Tongue (tissue), 2 donors: ENCODE results near the gene RNF157. TPM values are rescaled to one million over a fixed set of nuclear protein-coding genes. Genes with fewer than 3 reads are reported as not detected.

Experiments
- DNase-seq: peaks from one replicate; pipeline ENCODE4 v3.0.0-alpha.2; 2015
- total RNA-seq: library from RNA; depleted of rRNA; stranded (reverse); fragments of >200 nt; gene quantifications from one replicate; pipeline ENCODE4 v1.2.3, GENCODE V29; 2014

Gene RNF157
- total RNA-seq, 1 donor from 2014 or later, result 6.7 TPM

DNA sequence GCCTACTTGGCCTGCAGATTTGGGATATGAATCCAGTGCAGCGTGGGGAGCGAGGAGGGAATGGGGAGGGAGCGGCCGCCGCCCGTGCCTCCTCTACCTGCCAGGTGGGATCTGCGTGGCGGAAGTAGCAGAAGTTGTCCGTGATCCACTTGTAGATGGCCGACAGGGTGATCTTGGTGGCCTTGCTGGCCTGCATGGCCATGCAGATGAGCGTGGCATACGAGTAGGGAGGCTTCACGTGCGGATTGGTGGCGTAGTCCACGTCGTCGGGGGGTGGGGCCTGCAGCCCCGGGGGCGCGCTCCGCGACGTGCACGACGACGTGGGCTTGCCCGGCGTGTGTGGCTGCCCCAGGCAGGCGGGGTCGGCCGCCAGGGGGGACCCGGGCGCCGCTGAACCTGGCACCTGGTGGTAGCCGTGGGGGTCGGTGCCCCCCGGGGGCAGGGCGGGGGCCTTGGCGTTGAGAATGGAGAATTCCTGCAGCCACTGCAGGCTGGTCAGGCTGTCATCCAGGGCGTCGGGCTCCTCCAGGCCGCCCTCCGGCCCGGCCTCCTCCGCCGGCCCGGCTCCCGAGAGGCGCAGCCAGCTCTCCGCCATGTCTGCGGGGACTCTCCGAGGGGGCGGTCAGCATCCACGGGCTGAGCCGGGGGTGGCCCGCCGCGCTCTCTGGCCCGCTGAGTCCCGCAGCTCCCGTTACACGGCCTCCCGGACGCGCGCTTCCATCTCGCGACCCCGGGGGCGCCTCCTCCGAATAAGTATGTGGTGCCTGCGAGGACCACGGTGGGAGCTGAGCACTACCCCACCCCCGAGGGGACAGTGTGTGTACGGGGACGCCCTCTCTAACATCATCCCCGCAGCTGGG is 100.3 kb downstream of the RNF157 start:
- DNase-seq, result no peak

DNA sequence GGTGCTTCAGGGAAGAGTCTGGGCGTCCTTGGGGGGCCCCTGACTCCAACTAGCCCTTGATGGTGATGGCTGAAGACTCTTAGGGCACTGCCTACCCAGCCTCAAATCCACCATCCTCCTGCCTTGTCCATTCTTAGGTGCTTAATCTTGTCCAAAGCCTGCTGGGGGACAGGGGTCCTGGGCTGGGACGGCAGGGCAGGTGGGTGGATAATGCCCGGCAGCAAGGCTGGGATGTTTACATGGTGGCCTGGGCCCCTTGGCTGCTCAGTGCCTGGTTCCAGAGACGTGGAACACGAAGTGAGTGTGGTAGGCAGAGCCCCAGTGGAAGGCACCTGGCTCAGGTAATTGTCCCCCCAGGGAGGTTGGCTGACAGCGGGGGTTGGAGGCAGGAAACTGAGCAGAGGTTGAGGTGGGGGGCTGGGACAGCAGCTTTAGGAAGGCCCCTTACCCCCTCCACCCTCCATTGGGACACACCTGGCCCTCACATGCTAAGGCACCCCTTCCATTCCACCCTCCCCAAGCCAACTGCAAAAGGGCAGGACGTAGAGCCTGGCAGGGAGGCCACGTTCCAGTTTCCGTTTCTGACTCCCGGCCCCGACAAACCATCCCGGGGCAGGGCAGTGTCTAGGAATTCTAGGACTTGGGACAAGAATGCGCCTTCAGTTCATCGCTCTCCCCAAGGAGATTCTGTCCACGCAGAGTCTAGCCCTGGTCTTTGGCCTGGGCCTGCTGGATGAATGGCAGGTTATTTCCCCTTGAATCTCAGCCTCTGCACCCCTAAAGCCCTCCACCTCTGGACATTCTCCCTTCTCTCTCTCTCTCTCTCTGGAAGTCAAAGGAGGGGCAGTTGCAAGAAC is 101.2 kb downstream of the RNF157 start:
- DNase-seq, result no peak

DNA sequence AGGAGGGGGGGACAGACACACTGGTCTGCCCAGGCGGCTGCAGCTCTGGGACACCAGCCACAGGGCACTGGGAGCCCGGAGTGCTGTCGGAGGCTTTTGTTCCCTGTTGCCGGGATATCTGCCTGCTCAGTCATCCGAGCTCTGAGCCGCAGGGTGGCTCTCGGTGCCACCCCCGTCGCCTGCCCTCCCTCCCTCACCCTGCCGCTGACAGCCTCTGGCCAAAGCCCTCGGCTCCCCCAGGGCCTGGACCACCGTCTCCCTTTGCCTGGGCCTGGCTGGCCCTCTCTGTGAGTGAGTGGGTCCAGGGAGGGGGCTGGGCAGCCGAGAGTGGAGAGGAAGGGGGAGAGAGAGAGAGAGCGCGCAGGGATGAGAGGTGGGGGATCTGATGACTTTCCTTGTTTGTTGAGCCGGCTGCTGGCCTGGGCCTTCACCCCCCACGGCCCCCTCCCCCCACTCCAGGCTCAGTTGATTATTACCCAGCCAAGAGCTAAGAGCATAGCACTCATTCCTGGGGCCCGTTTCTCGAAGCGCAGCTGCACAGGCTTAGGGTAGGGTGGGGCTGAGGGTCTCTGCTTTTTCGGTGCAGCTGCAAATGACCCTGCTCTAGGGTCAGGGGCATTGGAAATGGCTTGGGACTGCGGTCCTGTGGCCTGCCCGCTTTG is 101.9 kb downstream of the RNF157 start:
- DNase-seq, result peak; percentile 67

DNA sequence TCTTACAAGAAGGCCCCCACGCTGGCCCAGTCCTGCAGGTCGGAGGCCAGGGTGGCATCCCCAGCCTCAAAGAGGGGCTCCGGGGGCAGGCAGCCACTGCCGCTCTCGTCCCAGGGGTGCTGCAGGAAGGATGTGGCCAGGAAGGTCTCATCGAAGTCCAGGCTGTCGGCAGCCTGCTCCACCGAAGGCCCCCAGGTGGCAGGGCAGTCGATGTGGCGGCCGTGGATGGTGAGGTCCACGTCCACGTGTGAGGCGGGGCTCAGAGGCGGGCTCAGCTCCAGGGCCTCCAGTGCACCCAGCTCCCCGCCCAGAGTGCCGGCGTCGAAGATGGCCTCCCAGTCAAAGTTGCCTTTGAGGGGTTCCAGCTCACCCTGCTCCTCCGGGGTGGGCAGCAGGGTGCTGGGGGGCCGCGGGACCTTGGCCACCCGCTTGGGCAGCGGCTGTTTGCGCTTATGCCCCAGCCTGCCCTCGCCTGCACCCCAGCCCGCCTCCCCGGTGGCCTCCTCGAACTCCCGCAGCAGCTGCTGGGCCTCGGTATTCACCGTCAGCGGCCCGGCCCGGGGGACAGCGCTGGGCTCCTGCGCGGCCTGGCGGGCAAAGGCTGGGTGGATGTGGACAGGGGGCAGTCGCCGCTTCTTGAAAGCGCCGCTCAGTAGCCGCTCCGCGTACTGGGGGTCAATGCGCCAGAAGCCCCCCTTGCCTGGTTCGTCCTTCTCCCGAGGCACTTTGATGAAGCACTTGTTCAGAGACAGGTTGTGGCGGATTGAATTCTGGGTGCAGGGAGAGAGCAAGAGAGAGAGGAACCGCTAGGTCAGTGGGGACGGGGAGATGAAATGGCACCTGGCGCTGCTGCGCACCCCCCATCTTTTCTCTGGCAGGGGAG is 102.7 kb downstream of the RNF157 start:
- no peak for DNase-seq

DNA sequence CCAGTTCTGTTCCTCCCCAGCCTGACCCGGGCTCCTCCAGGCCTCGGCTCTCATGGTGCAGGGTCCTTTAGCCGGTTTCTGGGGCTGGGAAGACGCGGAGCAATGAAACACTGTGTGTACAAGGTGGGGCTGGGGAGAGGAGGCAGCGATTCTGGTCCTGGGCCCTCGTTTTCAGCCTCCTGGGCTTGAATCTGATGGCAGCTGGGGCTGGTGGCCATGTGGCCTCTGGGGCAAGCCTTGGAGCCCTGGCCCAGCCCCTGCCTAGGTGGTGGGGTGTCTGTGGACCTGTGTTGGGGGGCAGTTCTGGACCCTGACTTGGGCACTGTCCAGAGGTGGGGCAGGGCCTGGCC is 103.3 kb downstream of the RNF157 start:
- no peak for DNase-seq

DNA sequence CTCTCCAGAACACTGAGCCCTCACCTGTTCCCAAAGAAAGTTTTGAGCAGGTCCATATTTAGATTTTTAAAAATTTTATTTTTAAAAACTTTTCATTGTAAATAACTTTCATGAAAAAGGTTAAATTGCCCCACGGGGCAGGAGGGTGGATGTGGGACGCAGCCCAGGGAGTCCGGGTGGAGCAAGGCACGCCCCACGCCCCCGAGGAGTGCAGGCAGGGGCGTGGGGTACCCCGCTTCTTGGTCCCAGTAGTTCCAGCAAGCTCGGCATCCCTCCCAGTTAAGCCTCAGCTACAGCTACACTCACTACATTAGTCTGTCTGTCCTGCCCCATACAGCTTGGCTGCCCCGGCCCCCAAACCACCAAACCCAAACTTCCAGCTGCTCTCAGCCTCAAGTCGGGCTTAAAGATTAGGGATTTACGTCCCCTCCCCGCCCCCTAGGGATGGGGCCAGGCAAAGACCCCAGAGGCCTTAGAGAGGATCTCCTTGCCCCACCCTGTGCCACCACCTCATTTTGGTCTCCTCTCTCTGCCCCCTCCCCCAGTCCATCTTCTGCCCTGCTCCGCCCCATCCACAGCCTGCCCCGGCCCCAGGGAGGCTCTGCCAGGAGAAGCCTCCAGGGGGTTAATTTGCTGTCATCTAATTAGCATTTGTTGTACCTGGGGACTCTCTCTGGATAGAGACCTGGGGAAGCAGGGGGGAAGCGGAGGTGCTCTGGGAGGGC is 103.9 kb downstream of the RNF157 start:
- DNase-seq, result no peak

DNA sequence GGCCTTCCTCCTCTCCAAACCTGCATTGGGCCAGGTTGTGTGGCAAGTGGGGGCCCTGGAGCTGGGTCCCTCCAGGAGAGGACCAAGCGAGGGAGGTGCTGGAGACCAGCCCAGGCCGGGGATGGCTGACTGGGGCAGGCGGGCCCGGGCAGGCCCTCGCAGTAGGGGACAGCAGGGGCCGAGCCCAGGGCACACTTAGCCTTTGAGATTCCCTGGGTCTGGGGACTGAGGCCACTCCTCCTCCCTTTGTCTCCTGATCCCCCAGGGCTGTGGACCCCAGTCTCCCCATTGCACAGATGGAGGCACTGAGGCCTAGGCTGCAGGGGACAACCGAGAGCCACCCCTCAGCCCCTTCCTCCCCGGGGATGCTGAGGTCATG is 104.5 kb downstream of the RNF157 start:
- no peak for DNase-seq

DNA sequence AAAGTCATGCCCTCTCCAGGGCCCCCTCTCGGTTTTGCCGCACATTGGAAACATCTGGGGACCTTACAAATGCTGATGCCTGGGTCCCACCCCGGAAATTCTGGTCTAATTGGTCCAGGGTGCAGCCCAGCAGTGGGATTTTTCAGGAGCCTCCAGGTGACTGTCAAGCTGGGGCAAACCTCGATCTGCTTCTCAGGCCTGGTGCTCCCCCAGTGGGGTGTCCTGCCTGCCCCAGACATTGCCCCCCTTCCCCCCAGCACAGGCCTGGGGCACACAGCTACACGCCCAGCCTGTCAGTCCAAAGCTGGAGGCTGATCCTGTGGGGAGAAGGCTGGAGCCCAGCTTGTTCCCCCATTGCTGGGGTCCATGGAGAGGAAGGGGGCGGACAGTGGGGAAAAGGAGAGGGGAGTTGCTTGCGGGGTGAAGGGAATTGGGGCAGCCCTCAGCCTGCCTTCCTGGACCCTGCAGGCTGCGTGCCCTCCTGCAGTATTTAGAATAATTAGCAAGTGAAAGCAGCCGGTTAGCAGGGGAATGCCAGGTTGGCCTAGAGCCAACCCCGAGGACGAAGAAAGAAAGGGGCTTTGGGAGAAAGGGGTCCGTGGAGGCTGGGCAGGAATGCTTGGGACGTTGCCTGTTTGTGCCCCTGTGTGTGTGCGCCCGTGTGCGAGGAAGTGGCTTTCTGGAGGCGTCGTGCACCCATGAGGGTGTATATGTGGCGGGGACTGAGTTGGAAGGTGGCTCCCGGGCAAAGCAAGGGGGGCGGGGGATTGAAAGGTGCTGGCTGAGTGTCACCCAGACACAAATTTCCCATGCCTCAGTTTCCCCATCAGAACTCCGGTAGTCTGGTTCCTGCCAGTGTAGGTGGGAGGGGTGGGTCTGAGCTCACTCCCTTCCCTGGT is 105.1 kb downstream of the RNF157 start:
- DNase-seq, result no peak

DNA sequence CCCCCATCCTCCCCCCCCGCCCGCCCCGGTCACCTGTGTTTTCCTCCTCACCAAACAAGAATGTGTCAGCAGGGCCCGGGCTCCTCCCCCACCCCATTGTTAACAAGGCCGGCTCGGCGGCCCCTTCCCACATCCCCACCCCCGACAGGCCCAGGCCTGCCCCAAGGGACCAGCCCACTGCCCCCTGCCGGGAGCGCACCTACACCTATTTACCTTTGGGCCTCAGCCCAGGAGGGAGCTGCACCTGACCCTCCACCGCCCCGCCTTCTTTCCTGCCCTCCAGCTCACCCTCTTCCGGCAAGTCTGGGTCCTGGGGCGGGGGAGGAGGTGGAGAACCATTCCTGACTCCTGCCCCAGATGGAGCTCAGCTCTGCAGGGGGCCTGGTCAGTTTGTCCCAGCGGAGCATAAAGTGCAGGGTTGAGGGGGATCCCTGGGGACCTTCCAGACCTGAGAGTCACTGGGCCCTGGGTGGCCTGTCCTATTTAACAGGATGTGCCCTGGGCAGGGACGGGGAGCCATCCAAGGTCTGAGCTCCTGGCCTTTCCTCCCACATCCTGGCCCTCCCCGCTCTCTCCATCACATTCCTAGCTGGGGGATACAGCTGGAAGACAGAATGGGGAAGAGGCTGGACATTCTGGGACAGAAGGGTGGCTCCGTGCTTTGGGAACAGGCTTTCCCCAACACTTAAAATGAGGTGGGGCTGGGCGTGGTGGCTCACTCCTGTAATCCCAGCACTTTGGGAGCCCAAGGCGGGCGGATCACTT is 107.5 kb downstream of the RNF157 start:
- no peak for DNase-seq

DNA sequence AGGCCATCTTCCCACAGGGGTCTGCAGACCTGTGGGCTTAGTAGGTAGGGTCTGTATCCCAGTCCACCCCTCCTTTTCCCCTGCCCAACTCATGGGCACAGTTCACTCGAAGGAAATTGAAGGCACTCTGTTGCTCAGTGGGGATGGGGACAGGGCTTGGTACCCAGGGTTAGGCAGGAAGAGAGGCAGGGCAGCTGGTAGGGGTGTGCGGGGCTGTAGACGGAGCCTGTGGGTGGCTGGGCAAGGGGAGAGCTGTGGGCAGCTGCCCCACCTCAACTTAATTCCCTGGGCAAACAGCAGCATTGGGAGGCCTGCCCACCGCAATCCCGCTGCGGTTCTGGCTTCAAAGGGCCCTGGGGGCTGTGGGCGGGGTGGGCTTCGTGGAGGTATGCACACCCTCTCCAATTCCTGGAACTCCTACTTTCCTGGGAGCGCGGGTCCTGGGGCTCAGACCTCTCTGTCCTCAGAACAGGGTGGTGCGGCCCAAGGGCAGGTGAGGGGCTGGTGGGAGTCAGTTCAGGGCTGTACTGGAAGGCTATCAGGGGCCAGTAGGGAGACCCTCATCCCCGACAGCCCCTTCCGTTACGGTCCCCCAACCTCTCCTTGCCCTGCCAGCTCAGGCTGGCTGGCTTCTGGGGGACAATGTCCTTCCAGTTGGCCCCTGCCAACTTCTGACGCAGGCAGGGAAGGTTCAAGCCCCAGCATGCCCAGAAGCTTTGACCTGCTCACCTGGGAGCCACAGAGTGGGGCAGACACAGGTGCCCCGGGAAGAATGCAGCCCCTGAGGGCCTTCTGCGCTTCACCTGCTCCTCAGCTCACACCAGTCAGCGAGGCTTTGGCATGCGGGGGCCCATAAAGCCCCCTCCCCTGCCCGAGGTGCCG is 108.4 kb downstream of the RNF157 start:
- DNase-seq, result no peak

DNA sequence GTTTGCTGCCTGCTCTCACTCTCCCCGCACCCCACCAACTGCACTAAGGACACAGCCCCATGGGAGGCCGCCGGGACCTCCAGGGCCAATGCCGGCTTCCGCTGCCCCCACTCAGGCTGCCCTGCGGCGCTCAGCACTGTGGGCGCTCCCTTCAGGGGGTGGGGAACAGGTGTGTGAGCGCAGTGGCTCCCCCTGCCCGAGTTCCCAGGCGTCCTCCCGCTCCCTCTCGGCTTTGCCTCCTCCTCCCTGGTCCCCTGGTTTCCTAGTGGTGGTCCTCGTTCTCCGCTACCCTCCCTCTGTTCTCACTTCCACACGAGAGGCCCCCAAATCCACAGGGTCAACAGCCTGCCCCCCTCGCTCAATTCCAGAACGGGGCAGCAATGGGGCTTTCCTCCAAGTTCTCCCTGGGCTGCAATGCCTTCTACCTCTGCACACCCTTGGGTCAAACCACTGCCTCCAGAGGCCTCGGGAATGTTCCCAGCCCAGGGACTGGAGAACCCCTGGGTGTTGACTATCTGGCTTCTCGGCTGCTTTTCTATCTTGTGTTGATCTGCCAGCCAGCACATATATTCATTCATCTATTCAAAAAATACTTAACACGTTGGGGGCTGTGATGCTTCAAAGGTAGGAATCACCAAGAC is 109.1 kb downstream of the RNF157 start:
- DNase-seq, result no peak

DNA sequence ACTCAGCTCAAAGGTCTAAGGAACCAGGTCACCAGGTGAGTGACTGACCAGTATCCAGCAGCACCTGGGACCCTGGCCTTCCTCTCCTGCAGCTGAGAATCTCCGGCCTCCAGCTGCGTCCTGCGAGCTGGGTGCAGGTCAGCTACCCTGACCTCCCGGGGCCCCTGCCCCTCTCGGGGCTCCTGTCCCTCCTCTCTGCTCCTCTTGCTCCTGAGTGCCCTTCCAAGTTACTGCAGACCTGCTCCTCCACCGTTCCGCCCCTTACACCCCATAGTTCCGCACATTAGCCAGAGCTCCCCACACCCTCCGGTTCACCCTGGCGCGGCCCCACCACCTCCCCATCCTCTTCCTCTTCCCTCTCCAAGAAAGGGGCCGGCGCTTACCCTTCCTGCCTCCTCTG is 109.8 kb downstream of the RNF157 start:
- no peak for DNase-seq

DNA sequence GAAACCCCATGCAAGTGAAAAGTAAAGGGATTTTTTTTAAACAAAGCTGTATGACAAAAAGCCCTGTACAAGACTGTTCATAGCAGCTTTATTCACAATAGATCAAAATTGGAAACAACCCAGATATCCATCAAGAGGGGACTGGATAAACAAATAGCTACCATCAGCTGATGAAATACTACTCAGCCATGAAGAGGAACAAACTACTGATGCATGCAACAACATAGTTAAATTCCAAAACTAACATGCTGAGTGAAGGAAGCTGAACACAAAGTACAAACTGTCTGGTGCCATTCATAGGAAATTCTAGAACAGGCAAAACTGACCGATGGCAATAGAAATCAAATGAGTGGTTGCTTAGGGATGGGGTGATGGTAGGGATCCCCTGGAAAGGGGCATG is 114.4 kb downstream of the RNF157 start:
- no peak for DNase-seq

DNA sequence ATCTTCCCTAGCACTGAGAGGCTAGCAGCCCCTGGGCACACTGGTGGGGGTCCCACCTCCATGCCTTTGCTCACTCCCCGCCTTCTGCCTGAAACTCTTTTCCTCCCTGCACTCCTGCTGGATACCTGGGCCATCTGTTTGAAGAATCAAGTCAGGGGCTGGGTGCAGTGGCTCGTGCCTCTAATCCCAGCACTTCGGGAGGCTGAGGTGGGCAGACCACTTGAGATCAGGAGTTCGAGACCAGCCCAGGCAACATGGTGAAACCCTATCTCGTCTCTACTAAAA is 115.0 kb downstream of the RNF157 start:
- DNase-seq, result no peak

DNA sequence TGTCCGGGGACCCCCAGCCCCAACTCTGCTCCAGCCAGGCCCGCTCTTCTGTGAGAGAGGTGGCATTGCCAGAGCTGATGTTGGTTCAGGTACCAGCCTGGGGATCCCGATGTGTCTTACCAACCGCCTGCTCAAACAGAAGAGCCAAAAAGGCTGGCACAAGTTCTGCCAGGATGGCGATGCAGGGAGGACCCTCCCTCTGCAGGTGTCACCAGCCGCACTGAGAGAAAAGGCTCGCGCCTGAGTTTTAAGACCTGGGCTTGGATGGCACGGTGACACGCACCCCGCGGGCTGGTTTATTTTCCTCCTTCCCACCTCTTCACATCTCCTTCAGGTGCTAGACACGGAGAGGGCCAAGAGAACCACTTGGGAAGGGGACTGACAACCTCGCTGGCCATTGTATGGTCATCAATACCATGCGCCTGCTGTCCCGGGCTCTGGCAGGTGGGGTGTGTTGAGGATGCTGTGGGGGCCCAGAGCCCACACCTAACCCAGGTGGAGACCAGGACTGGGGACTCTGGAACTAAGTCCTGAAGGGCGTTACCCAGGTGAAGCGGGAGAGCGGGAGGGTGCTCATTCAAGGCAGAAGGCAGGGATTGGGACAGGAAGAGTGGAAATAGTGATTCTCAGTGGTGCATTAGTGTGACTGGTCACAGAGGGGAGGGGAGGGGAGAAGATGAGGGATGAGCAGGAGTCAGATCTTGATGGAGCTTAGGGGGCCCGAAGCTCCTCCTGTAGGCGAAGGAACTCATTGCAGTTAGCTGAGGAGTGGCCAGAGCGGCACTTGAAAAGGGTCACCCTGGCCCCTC is 115.5 kb downstream of the RNF157 start:
- DNase-seq, result no peak

DNA sequence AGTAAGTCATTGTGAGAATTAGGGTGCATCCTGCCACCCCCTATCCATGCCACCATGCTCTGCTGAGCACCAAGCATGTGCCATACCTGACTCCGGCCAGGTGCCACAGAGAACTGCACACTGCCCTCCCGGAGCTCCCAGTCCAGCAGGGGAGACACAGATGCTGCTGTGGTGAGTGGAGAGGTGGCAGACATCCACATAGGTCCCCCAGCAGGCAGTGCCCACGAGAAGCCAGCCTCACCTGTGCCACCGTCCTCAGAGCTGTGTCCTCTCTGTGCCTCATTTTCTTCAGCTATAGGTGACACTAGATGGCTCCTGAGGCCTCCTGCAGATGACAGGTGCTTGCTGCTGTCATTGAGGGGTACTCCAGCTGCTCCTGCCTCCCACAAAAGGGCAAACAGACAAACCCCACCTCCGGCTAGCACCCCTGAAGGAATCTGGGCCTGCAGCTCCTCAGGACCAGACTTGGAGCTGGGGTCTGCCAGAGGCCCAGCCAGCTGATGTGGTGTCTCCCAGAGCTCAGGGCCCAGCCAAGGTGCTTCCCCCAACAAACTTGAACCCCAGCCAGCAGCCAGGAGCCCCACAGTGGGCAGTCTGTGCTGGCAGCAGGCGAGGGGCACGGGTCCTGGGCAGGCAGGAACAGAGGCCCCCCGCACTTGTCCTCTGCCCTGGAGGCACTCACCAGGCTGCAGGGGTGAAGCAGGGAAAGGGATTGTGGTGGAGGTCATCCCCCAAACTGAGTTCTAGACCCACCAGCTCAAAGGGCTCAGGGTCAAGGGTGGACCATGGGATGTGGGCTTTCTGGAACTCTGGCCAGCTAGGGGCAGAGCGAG is 116.3 kb downstream of the RNF157 start:
- no peak for DNase-seq

DNA sequence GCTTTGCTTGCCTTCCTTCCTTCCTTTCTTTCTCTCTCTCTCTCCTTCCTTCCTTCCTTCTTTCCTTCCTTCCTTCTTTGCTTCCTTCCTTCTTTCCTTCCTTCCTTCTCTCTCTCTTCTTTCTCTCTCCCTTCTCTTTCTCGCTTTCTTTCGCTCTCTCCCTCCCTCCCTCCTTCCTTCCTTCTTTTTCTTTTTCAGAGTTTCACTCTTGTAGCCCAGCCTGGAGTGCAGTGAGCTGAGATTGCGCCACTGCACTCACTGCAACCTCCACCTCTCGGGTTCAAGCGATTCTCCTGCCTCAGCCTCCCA is 117.1 kb downstream of the RNF157 start:
- no peak for DNase-seq
